Hematopoietic multipotent progenitor cell treated with erythropoietin and hydrocortisone succinate and interleukin-3 and kit ligand, for 8 days (in vitro differentiated cells): ENCODE data around the gene GPR85.
"Not testable (repeated sequence)": the region's sequence is repeated elsewhere in the genome, so short reads cannot be mapped to it uniquely, and the experiment has no call there.

ENCODE experiments used
- DNase-seq: peaks from one replicate; pipeline ENCODE4 v3.0.0-alpha.2; 2015

The GPR85 gene, protein sequence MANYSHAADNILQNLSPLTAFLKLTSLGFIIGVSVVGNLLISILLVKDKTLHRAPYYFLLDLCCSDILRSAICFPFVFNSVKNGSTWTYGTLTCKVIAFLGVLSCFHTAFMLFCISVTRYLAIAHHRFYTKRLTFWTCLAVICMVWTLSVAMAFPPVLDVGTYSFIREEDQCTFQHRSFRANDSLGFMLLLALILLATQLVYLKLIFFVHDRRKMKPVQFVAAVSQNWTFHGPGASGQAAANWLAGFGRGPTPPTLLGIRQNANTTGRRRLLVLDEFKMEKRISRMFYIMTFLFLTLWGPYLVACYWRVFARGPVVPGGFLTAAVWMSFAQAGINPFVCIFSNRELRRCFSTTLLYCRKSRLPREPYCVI

DNA sequence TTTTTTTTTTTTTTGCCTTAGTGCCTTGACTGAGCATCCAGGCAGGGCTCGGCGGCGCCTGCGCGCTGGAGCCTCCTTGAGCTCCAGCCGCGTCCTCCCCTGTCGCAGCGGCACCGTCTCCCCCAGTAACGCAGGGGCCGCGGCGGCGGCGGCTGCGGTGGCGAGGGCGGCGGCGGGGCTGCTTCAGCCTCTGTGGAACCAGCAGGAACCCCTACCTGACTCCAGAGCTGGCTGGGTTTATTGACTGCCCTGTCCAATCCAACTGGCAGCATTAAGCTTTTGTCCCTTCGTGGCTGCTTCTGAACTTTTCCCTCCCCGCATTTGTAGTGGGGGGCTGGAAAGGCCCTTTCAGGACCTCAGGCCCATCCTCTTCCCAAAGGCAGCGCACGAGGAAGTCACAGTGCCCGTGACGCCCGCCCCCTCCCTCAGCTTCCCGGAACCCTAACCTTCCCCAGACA, at the start of gene GPR85:
Gene GPR85 (minus strand): TSS at position 397 of the 458 bp plus-strand sequence. CDS start 2,106 bp downstream, outside the sequence.
- peak; percentile 48 for DNase-seq

DNA sequence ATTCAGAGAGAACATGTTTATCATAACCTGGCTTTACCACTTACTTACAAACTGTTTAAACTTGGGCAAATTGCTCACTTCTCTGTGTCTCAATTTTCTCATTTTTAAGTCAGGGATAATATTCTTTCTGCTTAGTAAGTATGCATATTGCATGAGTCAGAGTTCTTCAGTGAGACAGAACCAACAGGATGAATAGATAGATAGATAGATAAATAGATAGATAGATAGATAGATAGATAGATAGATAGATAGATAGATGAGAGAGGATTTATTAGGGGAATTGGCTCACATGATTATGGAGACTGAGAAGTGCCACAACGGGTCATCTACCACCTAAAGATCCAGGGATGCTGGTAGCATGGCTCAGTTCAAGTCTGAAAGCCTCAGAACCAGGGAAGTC, 47.4 kb upstream of the GPR85 start:
- no peak for DNase-seq

DNA sequence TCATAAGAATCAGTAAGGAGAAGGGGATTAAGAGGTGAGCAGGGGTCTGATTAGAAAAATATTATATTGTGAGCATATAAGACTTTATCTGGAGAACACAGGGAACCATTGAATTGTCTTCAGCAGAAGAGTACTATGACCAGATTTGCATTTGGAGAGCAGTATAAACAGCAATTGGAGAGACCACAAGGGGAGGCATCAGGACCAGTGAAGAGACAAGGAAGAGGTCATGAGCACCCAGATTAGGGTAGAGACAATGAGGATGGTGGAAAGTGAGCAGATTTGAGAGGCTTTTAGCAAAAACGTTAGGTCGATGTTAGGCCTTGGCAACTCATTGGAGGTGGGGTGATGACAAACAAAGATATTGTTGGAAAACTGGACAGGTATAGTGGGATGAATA, 44.7 kb upstream of the GPR85 start:
- DNase-seq: no peak

DNA sequence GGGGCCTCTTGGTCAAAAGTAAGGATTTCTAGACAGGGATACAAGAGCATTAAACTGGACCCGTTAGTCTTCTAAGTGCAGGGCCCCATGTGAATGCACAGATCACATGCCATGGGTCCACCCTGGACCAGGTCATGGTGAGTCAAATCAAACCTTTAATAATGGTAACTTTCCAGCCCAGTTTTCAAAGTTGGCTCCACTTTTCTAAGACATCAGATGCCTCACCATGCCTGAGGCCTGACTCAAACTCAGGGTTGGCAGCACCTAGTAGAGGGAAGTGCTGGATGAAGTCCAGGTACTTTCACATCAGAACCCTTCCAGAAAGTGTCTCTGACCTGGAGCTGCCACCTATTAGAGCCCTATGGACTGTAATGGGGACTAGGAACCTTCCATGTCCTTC, 41.4 kb upstream of the GPR85 start:
- no peak for DNase-seq

DNA sequence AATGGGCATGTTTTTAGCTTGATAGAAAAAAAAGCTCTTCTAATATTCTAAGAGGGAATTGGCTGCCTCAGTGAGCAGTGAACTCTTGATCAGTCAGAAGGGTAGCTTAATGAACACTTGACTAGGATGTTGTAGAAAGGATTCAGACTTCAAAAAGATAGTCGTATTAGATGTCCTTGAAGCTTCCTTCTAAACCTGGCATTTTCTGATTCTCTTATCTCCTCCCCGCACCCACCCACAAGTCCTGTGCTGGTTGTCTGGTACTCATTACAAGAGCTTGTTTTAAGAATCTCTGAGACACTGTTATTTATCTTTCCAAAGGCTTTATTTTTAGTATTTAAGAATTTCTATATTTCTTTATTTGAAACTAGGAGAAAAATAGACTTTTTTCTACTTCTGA, 39.1 kb upstream of the GPR85 start:
- DNase-seq: peak; percentile 68

DNA sequence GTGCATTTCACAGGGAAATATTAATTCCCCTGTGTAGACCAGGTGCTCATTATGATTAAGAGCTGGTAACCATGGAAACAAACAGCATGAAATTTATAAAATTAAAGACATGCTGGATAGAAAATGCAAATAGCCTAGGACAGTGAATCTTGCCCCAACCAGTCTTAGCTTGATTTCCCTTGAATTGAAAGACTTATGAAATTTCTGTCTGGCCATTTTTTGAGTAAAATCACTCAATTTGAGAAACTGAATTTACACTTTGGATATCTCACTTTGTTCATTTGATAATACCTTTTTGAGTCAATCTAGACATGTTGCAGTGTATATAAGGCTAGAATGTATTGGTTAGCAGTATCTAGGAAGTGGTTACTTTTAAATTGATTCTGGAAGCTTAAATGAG, 36.1 kb upstream of the GPR85 start:
- DNase-seq: no peak

DNA sequence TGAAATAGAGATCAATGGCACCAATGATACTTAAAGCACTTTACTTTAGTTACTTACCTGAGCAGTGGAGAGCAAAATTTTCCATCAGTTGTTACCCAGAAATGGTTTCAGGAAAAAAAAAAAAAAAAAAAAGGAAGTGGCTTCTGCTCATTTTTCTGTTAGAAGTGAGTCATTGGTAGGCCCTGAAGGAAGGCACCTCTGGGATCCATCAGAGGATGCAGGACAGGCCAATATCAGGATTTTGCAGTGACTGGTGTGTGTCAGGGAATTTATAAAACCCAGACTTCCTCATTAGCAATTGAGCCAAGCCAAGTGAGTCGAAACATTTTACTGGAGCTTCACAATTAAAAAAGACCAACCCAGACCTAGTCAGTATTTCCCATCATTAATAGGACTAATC, 34.0 kb upstream of the GPR85 start:
- no peak for DNase-seq

DNA sequence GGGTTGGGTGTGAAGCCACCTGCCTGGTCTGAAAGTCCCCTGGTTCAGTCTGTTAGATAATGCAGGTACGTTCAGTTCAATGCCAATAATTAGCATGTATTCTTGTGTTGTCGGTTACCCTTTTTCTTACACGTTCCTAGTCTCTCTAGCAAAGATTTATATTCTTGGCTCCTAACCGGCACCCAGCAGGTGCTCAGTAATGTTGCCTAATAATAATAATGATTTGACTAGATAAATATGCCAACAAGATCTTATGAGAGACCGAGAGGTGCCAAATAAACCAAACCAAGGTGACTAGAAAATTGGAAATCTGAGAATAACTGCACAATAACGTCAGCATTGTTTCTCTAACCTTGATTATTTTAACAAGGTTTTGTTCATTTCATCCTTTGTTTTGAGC, 32.8 kb upstream of the GPR85 start:
- DNase-seq: no peak

DNA sequence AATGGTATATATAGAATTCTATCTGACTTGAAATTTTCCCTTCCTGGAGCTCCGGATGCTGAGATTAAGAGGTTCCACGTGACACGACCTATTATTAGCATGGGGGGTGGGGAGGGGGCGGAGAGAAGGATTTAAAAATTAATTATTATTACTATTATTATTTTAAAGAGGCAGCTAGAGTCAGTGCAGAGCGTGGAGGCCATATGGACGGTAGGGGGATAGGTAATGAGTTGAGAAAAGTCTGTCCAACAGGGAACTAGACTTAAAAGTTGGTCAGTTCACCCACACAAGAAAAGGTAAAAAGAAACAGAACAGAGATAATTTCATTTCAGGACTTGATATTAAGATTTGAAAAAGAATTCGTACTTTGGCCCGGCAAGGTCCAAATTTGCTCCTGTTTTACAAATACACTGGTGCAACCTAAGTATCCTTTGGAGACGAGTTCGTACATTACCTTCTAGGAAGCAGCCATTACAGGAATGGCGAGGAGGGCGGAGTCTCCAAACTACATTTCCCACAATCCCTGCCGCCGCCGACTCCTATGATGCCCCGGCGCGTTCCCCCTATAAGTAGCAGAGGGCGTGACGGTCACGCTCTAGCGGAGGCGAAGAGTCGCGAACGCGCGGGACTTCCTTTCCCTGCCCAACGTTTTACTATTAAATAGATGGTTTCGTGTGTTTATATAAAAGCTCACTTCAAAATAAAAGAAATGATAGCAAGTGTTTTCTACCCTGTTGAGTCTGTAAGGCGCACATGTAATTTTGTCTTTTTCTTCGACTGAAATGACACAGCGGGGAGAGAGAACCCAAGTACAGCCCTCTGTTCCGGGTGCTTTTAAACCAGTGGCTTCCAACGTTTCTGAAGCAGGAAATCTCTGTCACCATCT, 31.7 kb upstream of the GPR85 start, which contains the start of gene SMIM30:
Gene SMIM30 (minus strand): TSS at position 481 of the 886 bp plus-strand sequence. CDS start 976 bp downstream, outside the sequence.
- peak; percentile 95 for DNase-seq

DNA sequence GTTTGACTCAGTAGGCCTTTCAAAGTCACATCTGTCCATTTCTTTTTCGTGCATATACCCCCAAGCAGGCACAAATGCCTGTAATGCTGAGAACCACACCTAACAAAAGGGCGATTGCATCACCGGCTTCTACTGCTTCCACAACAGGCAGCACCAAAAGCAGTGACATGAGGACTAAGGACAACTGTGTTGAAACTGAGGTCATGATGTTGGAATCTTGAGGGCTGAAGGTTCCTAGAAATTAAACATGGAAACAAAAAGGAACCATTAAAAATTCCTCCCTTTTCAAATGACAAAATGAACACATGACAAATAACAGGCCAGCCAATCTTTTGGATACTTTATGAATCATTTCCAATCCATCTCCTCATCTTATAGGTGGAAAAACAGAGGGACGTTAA, 30.7 kb upstream of the GPR85 start:
- DNase-seq: not testable (repeated sequence)

DNA sequence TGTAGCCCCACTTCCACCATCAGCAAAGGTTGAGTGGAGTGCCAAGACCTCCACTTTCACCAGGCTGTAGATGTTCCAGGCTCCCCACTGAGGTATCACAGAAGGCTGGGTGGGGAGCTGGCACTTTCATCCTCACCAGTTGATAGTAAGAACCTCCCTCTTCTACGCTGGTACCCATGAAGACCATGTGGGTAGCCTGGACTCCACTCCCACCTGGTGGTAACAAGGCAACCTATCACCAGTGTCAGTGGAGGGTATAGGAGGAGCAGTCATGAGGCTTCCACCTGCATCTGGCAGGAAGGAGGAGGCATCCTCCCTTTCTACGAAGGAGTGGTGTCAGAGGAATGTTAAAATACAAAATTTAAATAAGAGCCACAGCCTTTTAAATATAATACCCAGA, 27.3 kb upstream of the GPR85 start:
- peak; percentile 21 for DNase-seq

DNA sequence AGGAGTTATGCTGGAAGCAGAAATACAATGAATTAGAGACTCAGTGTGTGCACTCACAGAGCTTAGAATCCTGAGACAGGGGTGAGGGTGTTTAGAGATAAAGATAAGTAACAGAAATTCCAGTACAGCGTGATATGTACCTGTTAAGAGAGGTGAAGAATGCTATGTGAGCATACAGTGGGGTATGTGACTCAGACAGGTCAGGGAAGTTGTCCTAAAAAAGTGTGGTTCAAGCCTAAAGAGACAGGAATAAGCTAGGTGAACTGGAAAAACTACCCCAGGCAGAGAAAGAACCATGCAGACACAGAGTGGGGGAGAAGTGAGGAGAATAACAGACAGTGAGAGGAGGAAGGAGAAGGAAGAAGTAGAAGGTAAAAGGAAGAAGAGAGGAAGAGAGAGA, 23.1 kb upstream of the GPR85 start:
- no peak for DNase-seq

DNA sequence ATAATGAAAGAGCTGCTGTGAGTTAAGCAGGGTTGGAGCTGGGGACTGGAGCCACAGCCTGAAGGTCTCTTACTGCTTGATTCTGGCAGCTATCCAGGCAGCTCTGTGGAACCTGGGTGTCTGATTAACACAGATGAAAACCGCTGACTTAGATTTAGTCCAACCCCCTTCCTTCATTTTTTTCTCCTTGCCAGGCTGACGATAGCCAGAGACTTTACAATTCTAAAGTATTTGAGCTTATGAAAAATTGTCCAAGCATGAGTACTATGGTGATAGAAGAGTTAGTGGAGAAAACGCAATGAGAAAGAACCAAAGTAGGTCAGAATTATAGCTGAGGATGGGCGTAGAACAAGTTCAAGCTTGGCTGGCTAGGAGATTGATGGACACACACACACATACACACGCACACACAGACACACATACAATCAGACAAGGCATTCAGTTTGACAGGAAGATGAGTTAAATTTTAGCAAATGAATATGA, 13.5 kb upstream of the GPR85 start:
- peak; percentile 61 for DNase-seq

DNA sequence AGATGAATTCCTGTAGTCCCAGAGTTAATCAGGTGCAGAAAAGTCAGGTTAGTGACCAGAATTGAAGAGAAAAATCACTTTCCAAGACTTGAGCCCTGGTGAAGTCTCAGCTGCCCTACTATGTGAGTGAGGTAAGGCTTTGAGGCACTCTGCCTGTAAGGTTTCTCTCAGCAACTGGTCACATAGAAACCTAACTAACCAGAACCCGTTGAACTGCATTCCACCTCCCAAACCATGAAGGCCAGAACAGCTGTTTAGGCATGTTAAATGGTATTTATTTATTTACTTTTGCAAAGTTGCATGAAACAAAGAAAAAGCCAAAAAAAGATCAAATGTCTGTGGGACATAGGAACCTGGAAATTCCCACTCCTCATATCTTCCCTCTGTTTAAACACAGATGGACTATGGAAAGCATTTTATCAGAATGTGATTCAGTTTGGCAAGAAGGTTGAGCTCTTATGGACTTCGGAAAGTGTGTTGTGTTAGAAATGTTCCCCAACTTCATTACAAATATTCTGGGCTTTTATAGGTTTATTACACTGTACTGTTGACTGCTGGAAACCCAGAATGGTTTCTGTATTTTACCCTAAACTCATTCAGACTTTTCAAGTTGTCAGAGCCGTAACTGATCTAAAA, 12.8 kb upstream of the GPR85 start:
- DNase-seq: no peak

DNA sequence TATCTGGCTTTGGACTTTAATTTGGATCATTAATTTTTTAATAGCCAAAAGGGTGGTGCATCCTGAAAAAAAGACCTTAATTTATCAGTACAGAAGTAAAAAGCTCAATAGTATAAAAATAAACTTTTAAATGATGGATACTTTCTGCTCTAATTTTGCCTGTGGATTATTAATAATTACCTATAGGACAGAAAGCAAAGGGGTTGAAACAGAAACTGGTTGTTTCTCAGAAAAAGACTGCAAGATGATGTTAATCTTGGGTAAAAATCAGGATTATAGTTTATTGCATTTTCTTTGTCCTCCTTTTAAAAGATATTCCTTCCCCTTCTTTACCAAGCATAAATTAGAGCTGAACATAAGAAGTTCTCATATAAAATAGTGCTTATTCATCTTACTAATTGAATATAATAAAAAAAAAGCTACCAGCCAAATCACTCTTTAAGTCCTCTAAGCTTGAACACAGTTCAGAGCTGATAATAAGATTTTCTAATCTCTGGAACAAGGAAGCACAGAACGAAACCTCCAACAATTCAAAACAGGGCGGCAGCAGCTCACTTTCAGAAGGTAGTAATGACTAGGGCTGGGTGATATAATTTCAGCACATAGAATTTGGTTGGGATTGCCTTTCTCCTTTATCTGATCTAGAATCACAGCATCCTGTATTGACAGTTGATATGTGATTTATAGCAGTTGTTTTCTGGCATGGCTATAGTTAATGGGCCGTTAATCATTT, 8.1 kb upstream of the GPR85 start:
- no peak for DNase-seq

DNA sequence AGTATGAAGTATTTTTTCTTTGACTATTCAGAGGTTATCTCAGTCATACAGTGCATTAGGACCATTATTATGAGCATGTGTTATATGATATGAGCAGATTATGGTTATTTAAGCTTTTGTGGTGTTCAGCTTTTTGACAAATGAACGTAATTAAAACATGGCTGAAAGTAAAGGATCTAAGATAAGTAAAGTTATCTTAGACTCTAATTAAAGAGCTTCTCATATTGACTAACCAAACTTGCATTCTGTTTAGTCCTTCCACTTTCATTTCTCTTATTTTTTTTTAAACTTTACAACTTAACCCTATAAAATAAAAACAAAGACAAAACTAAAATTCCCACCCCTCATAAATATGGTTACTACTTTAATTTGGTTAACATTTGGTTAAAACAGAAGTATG, 6.9 kb upstream of the GPR85 start:
- DNase-seq: no peak

DNA sequence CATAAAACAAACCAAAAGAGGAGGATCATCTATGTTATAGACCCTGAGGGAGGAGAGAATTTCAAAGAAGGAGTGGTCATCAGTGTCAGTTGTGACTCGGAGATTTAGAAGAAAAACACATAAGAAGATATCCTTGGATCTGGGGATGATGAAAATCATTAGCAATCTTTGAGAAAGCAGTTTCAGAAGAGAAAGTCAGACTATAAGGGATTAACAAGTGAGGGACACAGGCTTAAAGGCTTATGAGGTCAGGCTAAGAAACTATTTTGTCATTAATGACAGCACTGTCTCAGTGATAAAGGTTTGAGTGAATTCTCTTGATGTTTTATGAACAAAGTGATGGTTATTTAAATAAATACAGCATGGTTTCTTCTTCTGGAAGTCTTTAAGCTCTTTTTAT, 6.1 kb upstream of the GPR85 start:
- no peak for DNase-seq

DNA sequence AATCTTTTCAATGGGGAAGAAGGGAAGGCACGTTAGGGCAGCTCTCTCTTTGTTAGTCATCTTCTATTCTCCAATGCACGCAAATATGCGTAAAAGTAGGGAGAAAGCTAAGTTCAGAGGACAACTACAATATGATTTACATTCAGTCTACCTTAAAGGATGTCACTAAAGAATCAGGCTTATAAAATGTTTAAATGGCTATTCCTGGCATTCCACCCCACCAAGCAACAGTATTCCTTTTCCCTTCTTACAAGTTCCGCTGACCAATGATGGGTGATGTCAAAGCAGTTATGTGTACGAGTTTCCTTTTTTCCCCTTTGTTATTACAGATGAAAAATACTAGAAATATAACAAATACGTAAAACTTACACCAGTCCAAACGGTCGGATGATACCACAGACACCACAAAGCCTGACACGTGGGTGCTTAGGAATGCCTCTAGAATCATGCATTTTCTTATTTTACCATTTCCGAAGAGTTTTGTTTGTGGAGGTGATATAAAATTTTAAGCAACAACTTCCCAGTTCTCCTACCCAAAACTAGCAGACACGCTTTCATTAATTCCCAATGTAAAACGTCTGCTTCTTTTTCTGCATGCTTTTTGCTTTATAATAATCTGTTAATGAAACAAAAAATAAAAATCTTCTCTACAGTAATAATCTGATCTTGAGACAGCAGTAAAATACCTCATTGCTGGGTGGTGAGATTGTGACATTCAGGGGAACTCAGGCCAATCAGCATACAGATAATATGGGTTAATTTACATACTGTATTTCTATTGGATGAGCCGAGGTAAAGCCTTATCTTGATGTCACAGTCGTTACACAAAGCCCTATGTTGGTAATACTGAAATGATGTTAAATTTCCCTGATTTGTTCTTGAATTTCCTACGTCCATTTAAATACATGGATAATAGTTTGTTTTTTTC, 708 bp upstream of the GPR85 start:
- peak; percentile 64 for DNase-seq

DNA sequence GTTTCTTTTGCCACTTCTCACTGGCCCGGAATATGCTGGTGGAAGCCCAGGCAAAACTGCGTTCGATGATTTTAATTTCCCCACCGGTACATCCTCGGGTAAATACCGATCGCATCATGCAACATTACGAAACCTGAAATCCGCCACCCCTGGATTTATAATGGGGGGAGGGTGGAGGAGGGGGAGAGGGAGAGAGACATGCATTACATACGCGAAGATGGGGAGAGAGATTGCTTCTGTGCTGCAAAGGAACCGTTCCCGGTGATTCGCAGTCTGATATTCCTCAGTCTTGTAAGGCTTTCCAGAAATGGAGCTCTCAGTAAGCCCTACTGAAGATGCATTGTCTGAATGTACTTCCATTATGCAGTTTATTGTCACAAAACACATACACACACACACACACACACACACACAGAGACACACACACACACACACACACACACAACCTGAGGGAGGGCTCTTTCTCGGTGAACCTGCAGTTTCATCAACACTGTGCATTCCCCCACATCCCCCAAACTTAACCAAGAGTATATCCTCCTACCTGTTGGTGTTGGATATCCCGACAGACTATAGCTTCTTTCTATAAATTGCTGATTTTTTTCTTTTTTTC, 741 bp downstream of the GPR85 start:
- DNase-seq: no peak

DNA sequence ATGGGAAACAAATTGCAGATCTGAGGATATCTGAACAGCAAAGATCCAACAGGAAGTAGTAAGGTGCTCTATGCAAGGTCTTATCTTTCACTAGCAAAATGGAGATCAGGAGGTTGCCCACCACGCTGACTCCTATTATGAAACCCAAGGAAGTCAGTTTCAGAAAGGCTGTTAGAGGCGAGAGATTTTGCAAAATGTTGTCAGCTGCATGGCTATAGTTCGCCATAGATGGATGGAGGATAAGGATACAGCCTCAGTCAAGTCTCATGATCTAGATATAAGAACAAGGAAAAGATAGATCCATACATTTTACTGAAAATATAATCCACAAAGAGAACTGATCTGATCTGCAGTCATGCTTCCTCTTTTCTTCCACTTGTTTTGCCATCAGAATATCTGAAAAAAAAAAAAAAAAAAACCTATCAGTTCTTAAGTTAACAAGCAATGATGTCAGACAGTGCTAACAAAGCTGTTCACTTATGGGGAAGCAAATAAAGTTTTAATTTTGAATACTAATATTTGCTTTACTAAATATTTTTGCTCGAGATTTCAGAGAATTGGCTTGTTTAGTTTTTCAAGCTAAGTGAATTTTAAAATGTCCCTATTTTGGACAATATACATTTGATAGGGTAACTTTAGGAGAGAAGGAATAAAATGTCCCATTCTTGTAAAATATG, 2.0 kb downstream of the GPR85 start:
- no peak for DNase-seq
